ENCODE data around the gene BTBD17.

BTBD17 gene

DNA sequence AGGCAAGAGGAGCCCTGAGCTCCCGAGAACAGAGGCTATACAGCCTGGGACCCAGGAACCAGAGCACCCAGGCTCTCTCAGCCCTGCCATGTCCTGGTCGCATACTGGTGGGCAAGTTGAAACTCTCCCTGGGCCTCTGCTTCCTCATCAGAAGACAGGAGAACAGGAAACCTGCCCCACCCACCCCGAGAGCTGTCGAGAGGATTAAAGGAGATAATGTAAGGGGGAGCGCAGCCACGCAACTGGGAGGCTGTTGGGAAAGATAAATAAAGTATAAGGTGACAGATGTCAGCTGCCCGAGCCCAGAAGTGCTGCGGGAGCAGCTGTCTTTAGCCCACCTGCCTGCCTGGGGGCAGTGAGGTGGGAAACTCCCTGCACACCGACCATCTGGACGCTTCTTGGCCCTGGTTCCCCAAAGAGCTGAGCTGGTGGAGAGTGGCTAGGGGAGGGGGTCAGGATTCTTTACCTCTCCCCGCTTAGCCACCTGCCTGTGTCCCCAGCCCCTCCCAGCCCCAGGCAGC lies 28.8 kb downstream of the BTBD17 start:
- DNase-seq = no peak

GRCh38 chr17:74332017-74332650 lies 29.5 kb downstream of the BTBD17 start:
- DNase-seq = no peak

DNA sequence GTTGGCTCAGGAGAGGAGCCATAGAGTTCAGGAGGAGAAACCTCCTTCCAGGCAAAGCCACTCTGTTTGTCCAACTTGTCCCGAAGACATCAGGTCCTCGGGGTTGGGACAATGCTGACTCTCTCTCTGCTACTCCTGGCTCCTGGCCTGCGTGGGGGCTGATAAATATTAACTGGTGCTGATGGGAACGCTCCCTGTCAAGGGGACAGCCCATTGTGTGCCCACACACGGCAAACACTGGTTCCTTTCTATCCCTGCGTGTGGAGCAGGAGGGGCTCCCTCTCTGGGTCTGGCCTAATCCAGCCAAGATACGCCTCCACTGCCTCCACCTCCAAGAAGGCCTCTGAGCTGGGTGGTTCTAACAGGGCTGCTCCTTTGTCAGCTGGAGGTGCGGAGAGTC lies 31.2 kb downstream of the BTBD17 start:
- no peak for DNase-seq

DNA sequence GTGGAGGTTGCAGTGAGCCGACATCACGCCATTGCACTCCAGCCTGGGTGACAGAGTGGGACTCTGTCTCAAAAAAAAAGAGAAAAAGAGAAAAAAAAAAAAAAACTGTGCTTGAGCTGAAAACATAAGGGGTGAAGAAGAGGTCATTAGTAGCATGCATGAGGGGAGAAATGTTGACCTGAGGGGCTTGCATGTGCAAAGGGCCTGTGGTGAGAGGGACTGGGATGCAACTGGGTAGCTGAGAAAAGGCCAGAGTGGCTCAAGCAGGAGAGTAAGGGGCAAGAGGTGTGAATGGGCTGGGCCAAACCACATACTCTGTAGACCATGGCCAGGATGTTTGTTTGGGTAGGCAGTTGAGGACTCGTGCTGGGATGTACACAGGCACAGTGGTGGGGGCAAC lies 32.3 kb downstream of the BTBD17 start:
- DNase-seq = no peak

DNA sequence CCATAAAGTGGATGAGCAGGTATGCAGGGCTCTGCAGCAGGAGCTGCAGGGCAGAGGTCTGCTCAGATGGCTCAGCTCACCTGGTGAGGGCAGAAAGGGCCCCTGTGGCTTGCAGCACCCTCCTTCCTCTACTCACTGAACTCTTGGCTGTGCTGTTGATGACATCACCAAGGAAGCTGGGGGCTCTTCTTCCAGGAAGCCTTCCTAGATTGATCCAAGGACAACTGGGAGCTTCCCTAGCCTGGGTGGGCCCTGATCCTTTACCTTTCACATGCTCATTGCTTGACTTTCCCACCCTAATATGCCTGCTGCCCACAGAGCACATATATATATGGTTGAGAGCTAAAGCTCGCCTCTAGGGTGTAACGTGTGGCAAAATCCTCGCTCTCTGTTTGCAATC lies 33.2 kb downstream of the BTBD17 start:
- no peak for DNase-seq

DNA sequence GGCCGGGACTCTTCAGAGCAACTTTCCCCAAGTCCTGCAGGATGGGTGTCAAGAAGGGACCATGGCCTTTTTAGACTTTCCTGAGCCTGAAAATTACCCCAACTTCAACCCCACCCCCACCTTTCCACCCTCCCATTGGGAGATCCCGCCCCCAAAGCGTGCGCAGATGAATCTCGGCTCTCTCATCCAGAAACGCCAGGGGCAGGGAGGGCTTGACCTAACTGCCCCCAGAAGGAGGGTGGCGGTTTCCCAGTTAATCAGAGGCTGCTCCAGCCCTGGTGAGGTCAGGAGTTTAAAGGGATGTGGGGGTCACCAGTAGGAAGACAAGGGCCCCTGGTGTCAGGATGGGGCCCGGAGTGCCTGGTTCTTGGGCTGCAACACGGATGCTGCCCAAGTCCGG lies 35.2 kb downstream of the BTBD17 start:
- DNase-seq = no peak

DNA sequence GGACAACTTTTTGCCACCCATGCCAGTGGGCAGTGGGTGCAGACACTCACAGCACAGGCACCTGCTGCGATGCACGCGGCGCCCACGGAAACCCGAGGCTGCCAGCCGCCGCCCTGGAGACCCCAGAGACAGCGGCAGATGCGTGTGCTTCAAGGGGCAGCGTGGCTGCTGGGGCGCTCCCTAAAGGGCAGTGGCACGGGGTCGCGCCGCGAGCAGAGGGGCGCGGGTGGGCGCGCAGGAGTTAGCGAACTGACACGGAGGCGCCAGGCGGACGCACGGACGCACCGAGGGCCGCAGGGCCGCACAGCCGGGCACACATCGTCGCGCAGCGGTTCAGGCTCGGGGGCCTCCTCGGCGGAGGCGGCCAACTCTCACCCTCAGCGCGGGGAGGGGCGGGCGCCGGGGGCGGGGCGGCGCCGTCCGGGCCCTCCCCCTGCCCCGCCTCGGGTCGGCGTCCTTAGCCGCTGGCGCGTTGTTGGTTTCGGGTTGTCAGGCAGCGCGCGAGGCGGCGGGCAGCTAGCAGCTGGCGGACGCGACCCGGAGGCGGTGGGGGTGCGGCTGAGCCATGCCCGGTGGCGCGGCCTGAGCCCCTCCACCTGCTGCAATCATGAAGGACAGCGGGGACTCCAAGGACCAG lies 35.8 kb downstream of the BTBD17 start, which contains the start of gene KIF19:
Gene KIF19, plus strand, starts transcription at position 484 of the 637 bp plus-strand sequence. Its CDS starts 124 bp downstream, at position 608.
- peak; percentile 70 for DNase-seq

DNA sequence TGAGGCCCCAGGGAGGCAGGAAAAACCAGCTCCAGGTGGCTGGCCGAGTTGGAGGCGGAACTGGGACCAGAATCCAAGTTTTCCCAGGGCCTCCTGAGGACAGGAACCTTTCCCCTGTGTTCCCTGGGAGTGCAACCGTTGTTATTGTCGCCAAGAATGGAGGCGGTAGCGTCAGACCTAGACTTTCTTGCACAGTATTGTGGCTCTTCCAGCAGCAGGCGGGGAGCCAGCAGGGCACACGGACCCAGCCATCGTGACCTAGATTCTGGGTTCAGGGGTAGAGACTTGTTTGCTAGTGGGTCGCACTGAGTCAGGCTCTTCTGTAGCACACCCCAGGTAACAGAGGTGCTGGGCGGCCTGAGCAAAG lies 36.3 kb downstream of the BTBD17 start:
- DNase-seq = no peak

GRCh38 chr17:74324521-74324920 lies 37.1 kb downstream of the BTBD17 start:
- no peak for DNase-seq

- DNase-seq = no peak
These were observed 43.3 kb downstream of the BTBD17 start for GRCh38 chr17:74318391-74318790.

DNA sequence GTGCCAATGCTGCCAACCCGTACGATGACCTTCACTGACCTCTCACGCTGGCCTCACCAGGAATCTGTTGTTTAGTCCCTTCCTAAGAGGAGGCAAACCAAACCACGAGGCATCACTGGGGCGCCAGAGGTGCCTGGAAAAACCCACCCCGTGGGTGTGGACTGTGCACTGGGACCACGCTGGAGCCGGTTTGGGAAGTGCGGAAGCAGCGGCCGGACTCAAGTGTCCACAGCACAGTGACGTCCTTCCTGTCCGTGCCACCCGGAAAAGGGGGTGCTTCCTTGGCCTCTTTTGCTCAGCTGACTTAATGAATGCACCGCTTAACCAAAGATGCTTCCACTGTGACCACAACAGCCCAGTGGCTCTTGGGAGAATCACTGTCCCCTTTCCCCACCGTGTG lies 44.6 kb downstream of the BTBD17 start:
- no peak for DNase-seq

DNA sequence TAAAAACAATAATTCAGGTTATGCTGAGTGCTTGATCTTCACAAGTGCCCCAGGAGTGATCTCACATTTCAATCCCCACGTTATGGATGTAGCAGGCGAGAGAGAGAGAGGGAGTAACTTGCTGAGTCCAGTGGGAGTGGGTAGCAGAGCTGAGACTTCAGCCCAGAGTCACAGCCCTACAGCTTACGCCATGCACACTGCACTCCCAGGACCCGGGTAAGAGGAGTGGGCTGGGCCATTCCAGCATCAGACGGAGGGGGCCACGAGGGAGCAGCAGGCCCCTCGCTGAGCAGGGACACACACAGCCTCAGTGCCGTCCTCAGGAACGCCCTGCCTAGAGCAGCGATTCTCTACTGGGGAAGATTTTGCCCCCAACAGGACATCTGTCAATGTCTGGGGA lies 45.4 kb downstream of the BTBD17 start:
- no peak for DNase-seq

GRCh38 chr17:74314877-74315276 lies 46.8 kb downstream of the BTBD17 start:
- DNase-seq = no peak

DNA sequence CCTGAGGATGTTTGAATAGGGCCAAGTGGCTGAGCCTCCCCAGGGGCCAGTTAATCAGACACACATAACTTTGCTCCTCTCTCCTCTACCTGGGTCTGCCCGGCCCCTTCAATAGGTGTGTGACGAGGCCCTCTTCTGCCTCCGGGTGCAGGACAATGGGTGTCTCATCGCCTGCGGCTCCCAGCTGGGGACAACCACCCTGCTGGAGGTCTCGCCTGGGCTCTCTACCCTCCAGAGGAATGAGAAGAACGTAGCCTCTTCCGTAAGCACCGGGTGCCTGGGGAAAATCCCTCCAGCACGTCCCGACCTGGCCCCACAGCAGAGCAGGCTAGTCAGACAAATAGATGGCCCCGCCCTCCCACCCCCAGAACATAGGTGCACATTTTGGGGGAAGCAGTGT lies 51.8 kb downstream of the BTBD17 start:
- DNase-seq = no peak

- DNase-seq = no peak
These were observed 53.5 kb downstream of the BTBD17 start for GRCh38 chr17:74307984-74308773.

Measured in right hindlimb (tissue), 1 donor.